Suppressor macrophage treated with lipopolysaccharide for 4 hours (primary cell): ENCODE data around the gene CTBP1.

Experiments used
- DNase-seq: peaks from one replicate; pipeline ENCODE4 v3.0.0-alpha.2; 2020

The CTBP1 gene

GRCh38 chr4:1279253-1279652, 30.3 kb upstream of the CTBP1 start:
- DNase-seq = no peak

- DNase-seq = no peak
These were observed 29.0 kb upstream of the CTBP1 start for GRCh38 chr4:1277667-1278665.

- no peak for DNase-seq
These were observed 28.1 kb upstream of the CTBP1 start for GRCh38 chr4:1276984-1277383.

- peak; percentile 16 for DNase-seq
These were observed 25.9 kb upstream of the CTBP1 start for GRCh38 chr4:1274871-1275270.

- no peak for DNase-seq
These were observed 22.8 kb upstream of the CTBP1 start for GRCh38 chr4:1271686-1272085.

GRCh38 chr4:1269209-1269608, 20.3 kb upstream of the CTBP1 start:
- no peak for DNase-seq

- DNase-seq = no peak
These were observed 18.2 kb upstream of the CTBP1 start for GRCh38 chr4:1266881-1267763.

- DNase-seq = no peak
These were observed 16.4 kb upstream of the CTBP1 start for GRCh38 chr4:1265351-1265750.

GRCh38 chr4:1264942-1265341, 16.0 kb upstream of the CTBP1 start:
- no peak for DNase-seq

- DNase-seq = no peak
These were observed 12.4 kb upstream of the CTBP1 start for GRCh38 chr4:1261107-1261928.

GRCh38 chr4:1260418-1261106, 11.6 kb upstream of the CTBP1 start:
- DNase-seq = no peak

GRCh38 chr4:1259966-1260365, 11.0 kb upstream of the CTBP1 start:
- no peak for DNase-seq

- no peak for DNase-seq
These were observed 9.5 kb upstream of the CTBP1 start for GRCh38 chr4:1258457-1258856.

GRCh38 chr4:1255699-1256098, 6.8 kb upstream of the CTBP1 start:
- peak; percentile 33 for DNase-seq

GRCh38 chr4:1255151-1255550, 6.2 kb upstream of the CTBP1 start:
- peak; percentile 8 for DNase-seq

- no peak for DNase-seq
These were observed 4.9 kb upstream of the CTBP1 start for GRCh38 chr4:1253831-1254230.

- no peak for DNase-seq
These were observed 4.1 kb upstream of the CTBP1 start for GRCh38 chr4:1252928-1253492.

GRCh38 chr4:1251773-1252066, 2.8 kb upstream of the CTBP1 start:
- no peak for DNase-seq

- DNase-seq = no peak
These were observed 2.2 kb upstream of the CTBP1 start for GRCh38 chr4:1250921-1251772.

- DNase-seq = no peak
These were observed 1.5 kb upstream of the CTBP1 start for GRCh38 chr4:1250527-1250812.
